GM19463 (cell line): Measurements from ENCODE around the gene VMP1.

Experiments
- ATAC-seq: cut with Tn5 transposase; IDR thresholded peaks from one replicate; pipeline ENCODE4 v1.9.1; 2021; ENCODE audit warnings: mild to moderate bottlenecking, moderate library complexity; ENCODE audit not compliant: unreplicated experiment

Gene VMP1

DNA sequence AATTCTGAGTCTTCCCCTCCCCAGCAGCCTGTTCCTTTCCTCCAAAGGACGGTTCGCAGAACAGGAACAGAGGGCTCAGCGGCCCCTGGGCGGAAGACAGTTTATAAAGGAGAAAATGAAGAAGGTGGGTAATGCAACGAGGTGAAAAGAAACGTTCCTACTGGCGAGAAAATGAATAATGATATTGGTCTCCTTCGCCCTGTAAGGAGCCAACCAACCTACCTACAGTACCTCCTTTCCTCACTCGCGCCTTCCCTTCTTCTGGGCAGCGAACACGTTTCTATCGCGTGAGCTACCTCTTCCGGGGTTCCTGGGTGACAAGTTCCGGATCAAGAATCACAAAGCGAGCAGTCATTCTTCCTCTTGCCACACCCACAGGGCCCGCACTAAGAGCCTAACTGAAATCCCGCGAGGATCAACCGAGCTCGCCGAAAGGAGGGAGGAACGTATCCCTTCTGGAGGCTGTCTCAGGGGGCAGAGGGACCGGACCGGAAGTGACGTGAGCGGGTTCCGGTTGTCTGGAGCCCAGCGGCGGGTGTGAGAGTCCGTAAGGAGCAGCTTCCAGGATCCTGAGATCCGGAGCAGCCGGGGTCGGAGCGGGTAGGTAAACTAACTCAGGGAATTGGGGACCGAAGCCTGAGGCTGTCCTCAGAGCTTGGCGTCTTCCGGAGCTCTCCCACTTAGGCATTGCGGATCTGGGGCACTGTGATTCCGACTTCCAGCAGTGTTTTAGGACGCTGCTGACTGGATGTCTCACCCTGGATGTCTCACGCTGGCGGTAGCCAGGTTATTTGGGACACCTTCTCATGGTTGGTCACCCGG is at the start of gene VMP1, which contains the start of gene PTRH2:
Gene VMP1, plus strand, starts transcription at position 506 of the 822 bp plus-strand sequence. CDS start 23,793 bp downstream, outside the sequence.
Gene PTRH2, minus strand, starts transcription at position 282 of the 822 bp plus-strand sequence. CDS start 9,452 bp downstream, outside the sequence.
- peak; percentile 98 for ATAC-seq

GRCh38 chr17:59666235-59666634 is 41.2 kb upstream of the VMP1 start:
- ATAC-seq, result no peak

DNA sequence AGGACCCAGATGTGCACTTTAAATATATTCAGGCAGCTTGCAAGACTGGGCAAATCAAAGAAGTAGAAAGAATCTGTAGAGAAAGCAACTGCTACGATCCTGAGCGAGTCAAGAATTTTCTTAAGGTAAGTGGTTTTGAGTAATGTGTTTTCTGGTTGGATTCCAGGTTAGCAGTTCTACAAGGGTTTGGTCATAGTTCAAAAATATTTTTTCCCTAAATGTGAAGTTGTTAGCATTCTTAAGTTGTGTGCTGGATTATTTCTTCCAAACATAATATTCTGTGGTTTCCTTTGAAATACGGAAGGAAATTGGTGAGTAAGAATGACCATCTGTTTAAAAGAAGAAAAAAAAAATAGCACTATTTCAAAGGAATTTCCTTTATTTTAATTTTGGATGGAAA is 38.6 kb upstream of the VMP1 start:
- ATAC-seq, result no peak

GRCh38 chr17:59669411-59669810 is 38.0 kb upstream of the VMP1 start:
- ATAC-seq, result no peak

- ATAC-seq, result no peak
These were observed 37.5 kb upstream of the VMP1 start for GRCh38 chr17:59669944-59670343.

DNA sequence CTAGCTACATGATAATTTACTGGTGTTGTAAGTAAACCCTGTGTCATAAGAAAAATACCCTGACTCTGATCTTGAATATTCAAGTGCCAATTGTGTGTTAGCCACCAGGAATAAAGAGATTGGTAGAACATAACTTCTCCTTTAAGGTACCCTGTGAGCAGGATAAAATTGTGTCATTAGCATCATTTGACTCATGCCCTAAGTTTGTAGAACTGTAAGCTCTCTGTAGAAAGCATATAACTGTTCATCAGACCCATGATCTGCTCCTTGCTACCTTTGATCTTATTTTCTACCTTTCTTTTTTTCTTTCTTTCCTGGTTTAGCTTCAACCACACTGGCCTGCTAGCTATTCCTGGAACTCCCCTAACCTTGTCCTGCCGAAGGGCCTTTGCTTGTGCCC is 36.1 kb upstream of the VMP1 start:
- ATAC-seq, result no peak

GRCh38 chr17:59675231-59675630 is 32.2 kb upstream of the VMP1 start:
- no peak for ATAC-seq

DNA sequence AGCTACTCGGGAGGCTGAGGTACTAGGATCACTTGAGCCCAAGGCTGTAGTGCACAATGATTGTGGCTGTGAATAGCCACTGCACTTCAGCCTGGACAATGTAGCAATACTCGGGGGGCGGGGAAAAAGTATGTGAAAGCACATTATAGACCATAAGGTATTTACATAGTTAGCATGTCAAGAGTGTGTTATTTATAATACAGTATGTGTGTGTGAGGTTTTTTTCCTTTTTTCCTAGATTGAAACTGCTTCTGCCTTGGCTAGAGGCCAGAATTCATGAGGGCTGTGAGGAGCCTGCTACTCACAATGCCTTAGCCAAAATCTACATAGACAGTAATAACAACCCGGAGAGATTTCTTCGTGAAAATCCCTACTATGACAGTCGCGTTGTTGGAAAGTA is 30.7 kb upstream of the VMP1 start:
- no peak for ATAC-seq

GRCh38 chr17:59678918-59679317 is 28.5 kb upstream of the VMP1 start:
- no peak for ATAC-seq

- ATAC-seq, result no peak
These were observed 27.1 kb upstream of the VMP1 start for GRCh38 chr17:59680314-59680713.

GRCh38 chr17:59683283-59683682 is 24.2 kb upstream of the VMP1 start:
- no peak for ATAC-seq

DNA sequence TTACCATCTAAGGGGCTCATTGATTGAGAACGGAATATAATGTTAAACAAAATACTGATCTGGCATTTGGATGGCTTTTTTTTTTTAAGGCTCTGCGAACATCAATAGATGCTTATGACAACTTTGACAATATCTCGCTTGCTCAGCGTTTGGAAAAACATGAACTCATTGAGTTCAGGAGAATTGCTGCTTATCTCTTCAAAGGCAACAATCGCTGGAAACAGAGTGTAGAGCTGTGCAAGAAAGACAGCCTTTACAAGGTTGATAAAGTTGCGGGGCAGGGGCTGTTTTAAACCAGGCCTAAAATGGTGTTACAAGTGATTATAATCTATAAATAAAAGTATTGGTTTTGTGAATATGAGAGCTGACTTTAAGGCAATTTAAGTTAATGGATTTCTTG is 22.5 kb upstream of the VMP1 start:
- no peak for ATAC-seq

GRCh38 chr17:59688008-59688407 is 19.4 kb upstream of the VMP1 start:
- no peak for ATAC-seq

GRCh38 chr17:59688496-59688895 is 19.0 kb upstream of the VMP1 start:
- ATAC-seq, result no peak

- no peak for ATAC-seq
These were observed 13.9 kb upstream of the VMP1 start for GRCh38 chr17:59693582-59693981.

DNA sequence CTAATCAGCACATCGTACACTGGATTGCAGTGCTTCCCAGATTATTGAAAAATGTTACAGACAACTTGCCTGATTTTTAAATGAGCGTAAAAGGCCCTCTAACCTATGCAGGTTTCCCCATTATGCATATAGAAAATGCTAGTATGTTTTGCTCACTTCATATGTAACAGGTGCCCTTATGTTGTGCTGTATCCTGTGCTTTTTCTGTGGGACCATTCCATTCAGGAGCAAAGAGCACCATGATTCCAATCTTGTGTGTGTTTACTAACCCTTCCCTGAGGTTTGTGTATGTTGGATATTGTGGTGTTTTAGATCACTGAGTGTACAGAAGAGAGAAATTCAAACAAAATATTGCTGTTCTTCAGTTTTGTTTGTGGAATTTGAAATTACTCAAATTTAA is 13.1 kb upstream of the VMP1 start:
- ATAC-seq, result no peak

DNA sequence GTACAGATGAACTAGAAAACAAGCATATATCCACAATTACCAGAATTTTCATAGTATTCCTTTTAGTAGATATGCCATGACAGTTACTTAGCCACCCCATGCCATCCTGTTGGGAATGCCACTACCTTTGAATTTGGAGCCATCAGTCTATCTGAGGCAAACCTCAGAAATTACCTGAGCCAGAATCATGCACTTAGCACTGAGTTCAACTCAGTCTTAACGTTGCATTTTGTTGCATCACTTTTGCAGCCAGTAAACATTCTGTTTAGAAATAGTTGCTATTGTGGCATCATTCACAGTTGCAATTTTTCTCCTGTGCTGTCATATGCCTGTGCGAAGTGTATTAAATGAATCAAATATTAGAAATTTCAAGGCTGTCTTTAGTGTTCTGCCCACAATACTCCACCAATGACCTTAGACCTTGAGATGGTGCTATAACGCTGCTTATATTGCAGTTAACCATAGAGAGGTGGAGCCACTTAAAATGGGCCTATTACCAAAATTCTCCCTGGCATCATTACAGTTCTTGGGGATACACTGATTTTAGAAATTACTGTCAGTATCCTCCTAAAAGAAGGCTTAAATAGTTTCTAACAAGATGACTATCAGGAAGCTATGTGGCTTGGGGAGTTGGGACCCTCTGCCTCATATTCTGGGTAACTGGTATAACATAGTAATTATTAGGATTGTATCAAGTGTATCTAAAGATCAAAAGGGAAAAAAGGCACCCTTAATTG is 11.3 kb upstream of the VMP1 start:
- ATAC-seq, result no peak

DNA sequence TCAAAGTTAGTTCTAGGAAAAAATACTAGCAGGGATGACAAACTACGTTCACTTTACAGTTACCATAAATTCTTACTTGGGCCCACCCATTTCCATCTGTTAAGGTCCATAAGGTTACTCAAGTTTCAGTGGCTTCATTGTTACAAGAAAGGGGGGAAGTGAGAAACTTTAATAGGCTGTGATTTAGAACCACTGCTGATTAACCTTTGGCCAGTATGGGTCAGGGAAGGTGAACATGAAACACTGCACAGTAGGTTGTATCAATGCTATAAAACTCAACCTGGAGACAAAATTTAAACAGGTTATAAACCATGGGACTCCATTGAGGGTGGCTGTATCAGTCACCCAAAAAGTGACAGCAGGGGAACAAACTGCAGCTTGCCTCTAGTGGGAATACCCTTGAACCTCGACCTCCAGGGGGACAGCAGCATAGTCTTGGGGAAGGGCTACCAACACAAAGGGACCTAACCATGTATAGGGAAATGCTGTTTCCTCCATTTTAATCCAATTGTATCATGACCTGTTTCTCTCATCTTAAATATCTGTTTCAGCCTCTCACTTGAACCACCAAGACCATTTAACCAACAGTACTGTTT is 10.7 kb upstream of the VMP1 start:
- ATAC-seq, result no peak

DNA sequence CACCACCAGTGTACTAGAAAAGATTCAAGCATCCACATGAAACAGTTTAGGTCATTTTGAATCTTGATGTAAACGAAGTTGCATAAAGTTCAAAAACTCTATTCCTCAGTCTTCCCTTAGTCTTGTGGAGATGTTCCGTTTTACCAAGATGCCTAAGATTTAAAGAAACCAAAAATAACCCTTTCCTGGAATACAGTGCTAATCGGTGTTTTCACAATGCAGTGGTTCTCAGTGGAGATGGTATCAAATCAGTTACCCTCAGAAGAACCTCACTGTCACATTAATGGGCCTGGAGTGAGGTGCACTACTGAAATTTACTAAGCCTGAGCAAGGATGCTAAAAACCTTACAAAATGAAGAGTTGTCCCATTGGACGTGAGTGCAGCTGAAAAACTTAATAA is 9.3 kb upstream of the VMP1 start:
- ATAC-seq, result no peak

GRCh38 chr17:59699218-59699617 is 8.2 kb upstream of the VMP1 start:
- ATAC-seq, result no peak

DNA sequence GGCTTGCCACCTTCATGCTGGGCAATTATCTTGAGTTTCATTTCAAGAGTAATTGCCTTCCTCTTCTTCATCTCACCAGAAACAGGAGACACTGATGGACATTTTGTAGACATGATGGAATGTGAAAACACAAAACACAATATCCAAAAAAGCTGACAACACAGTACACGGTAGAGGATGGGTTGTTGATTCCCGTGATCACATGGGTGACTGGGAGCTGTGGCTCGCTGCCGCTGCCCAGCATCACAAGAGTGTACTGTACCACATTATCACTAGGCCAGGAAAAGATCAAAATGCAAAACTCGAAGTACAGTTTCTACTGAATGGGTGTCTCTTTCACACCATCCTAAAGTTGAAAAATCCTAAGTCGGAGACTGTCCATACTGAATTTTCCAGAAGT is 7.7 kb upstream of the VMP1 start:
- no peak for ATAC-seq

DNA sequence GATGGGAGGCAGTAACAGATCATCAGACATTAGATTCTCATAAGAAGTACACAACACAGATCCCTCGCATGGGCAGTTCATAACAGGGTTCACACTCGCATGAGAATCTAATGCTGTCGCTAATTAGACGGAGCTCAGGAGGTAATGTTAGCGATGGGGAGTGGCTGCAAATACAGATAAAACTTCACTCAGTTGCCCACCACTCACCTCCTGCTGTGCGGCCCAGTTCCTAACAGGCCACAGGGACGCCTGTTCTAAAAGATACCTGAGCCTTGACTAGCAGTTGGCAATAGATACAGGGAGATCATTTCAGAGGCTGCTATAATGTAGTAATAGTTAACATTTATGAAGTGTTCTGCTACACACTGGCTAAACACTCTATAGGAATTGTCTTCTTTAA is 5.2 kb upstream of the VMP1 start:
- no peak for ATAC-seq
